ENCODE data around the gene FNBP1L. TPM values are rescaled to one million over a fixed set of nuclear protein-coding genes. Genes with fewer than 3 reads are reported as not detected.
A peak's percentile ranks its signal among the peaks of the same experiment; 100 is the strongest.
"Not testable (repeated sequence)": the region's sequence is repeated elsewhere in the genome, so short reads cannot be mapped to it uniquely, and the experiment has no call there.

Gene FNBP1L
- total RNA-seq, 8 experiments from 2014 or later = 4.8 to 189 (median 125) TPM

- ATAC-seq (replicated peaks in 6 of 8) = peak in 1 of 8 experiments; percentile 9
- WGBS, 10 experiments = 60 to 97% (median 93%) methylated on average over 1 to 19 of the region's 23 CpGs; no CpG with 5 or more reads in 3 of the 10 experiments
- H3K4me3 ChIP-seq = no peak overlapping the region
- in situ Hi-C loops (cut with MboI; ENCODE audit: low pct_unique_long_range_greater_than_20kb in 2 of 9, low sequenced_read_pairs in 9 of 9, unreplicated experiment in 9 of 9) = loop anchor here in 1 of 9 experiments (25.0 kb wide), 2 partner anchors 120 to 270 kb away; no protein-coding TSS in a partner anchor
- no peak overlapping the region for H3K27ac ChIP-seq
- H3K4me1 ChIP-seq (replicated peaks in 1 of 2) = no peaks in the 10 kb centered on the region
Observed at GRCh38 chr1:93581917-93582850, 134.3 kb downstream of the FNBP1L start.

GRCh38 chr1:93584261-93585003, 136.5 kb downstream of the FNBP1L start:
- ATAC-seq (replicated peaks in 6 of 8) = peak in 2 of 8 experiments; percentile 6 to 32
- in situ Hi-C loops (cut with MboI; ENCODE audit: low pct_unique_long_range_greater_than_20kb in 2 of 9, low sequenced_read_pairs in 9 of 9, unreplicated experiment in 9 of 9) = loop anchor here in 1 of 9 experiments (25.0 kb wide), 2 partner anchors 122 to 272 kb away; no protein-coding TSS in a partner anchor
- Histone ChIP-seq H3K4me3 (no peak overlapping the region), H3K27ac (no peak overlapping the region), H3K4me1 (replicated peaks in 1 of 2) (no peaks in the 10 kb centered on the region)
- WGBS, 10 experiments = 46 to 95% (median 82%) methylated on average over 2 to 8 of the region's 9 CpGs

GRCh38 chr1:93585059-93585966, 137.4 kb downstream of the FNBP1L start:
- no peak overlapping the region for H3K4me3 ChIP-seq
- peak in 4 of 8 experiments; percentile 7 to 71 (median 53) for ATAC-seq (replicated peaks in 6 of 8)
- no peak overlapping the region for H3K27ac ChIP-seq
- WGBS, 10 experiments = 24 to 100% (median 87%) methylated on average over 1 to 12 of the region's 13 CpGs
- H3K4me1 ChIP-seq (replicated peaks in 1 of 2) = no peaks in the 10 kb centered on the region
- in situ Hi-C loops (cut with MboI; ENCODE audit: low pct_unique_long_range_greater_than_20kb in 2 of 9, low sequenced_read_pairs in 9 of 9, unreplicated experiment in 9 of 9) = loop anchor here in 1 of 9 experiments (25.0 kb wide), 2 partner anchors 123 to 273 kb away; no protein-coding TSS in a partner anchor

GRCh38 chr1:93587354-93587753, 139.4 kb downstream of the FNBP1L start:
- WGBS, 10 experiments = 61 to 100% (median 90%) methylated on average over 2 to 5 of the region's 5 CpGs; no CpG with 5 or more reads in 3 of the 10 experiments
- in situ Hi-C loops (cut with MboI; ENCODE audit: low pct_unique_long_range_greater_than_20kb in 2 of 9, low sequenced_read_pairs in 9 of 9, unreplicated experiment in 9 of 9) = loop anchor here in 1 of 9 experiments (25.0 kb wide), 2 partner anchors 125 to 275 kb away; no protein-coding TSS in a partner anchor
- H3K4me1 ChIP-seq (replicated peaks in 1 of 2) = peaks cover 4 to 10% of the 10 kb centered on the region in 2 donors
- no peak overlapping the region for H3K27ac ChIP-seq
- H3K4me3 ChIP-seq = no peak overlapping the region
- ATAC-seq (replicated peaks in 6 of 8) = no peak

GRCh38 chr1:93588206-93588605, 140.3 kb downstream of the FNBP1L start:
- no peak for ATAC-seq (replicated peaks in 6 of 8)
- Histone ChIP-seq H3K4me3 (no peak overlapping the region), H3K4me1 (replicated peaks in 1 of 2) (peaks cover 4 to 10% of the 10 kb centered on the region in 2 donors), H3K27ac (no peak overlapping the region)
- 45 to 93% (median 84%) methylated on average over 1 to 6 of the region's 6 CpGs; no CpG with 5 or more reads in 1 of the 10 experiments for WGBS, 10 experiments
- in situ Hi-C loops (cut with MboI; ENCODE audit: low pct_unique_long_range_greater_than_20kb in 2 of 9, low sequenced_read_pairs in 9 of 9, unreplicated experiment in 9 of 9) = loop anchor here in 1 of 9 experiments (25.0 kb wide), 2 partner anchors 126 to 276 kb away; no protein-coding TSS in a partner anchor

GRCh38 chr1:93588955-93589354, 141.0 kb downstream of the FNBP1L start:
- H3K27ac ChIP-seq = no peak overlapping the region
- 89 to 100% (median 96%) methylated on average over 1 to 16 of the region's 20 CpGs; no CpG with 5 or more reads in 4 of the 10 experiments for WGBS, 10 experiments
- no peak for ATAC-seq (replicated peaks in 6 of 8)
- in situ Hi-C loops (cut with MboI; ENCODE audit: low pct_unique_long_range_greater_than_20kb in 2 of 9, low sequenced_read_pairs in 9 of 9, unreplicated experiment in 9 of 9) = loop anchor here in 1 of 9 experiments (25.0 kb wide), 2 partner anchors 127 to 277 kb away; no protein-coding TSS in a partner anchor
- no peak overlapping the region for H3K4me3 ChIP-seq
- peaks cover 7 to 11% of the 10 kb centered on the region in 2 donors for H3K4me1 ChIP-seq (replicated peaks in 1 of 2)

- H3K27ac ChIP-seq, H3K4me3 ChIP-seq: not testable (repeated sequence)
- 75 to 100% (median 83%) methylated on average over 1 to 3 of the region's 3 CpGs; no CpG with 5 or more reads in 4 of the 10 experiments for WGBS, 10 experiments
- peaks cover 30 to 31% of the 10 kb centered on the region in 2 donors for H3K4me1 ChIP-seq (replicated peaks in 1 of 2)
- ATAC-seq (replicated peaks in 6 of 8) = peak in 3 of 8 experiments; percentile 9 to 20 (median 19)
- in situ Hi-C loops (cut with MboI; ENCODE audit: low pct_unique_long_range_greater_than_20kb in 2 of 9, low sequenced_read_pairs in 9 of 9, unreplicated experiment in 9 of 9) = loop anchor here in 1 of 9 experiments (25.0 kb wide), 2 partner anchors 129 to 279 kb away; no protein-coding TSS in a partner anchor
Observed at GRCh38 chr1:93591291-93591675, 143.4 kb downstream of the FNBP1L start.

GRCh38 chr1:93591676-93592550, 144.0 kb downstream of the FNBP1L start:
- WGBS, 10 experiments = 32 to 95% (median 81%) methylated on average over 3 to 16 of the region's 17 CpGs; no CpG with 5 or more reads in 4 of the 10 experiments
- in situ Hi-C loops (cut with MboI; ENCODE audit: low pct_unique_long_range_greater_than_20kb in 2 of 9, low sequenced_read_pairs in 9 of 9, unreplicated experiment in 9 of 9) = loop anchor here in 1 of 9 experiments (25.0 kb wide), 2 partner anchors 130 to 280 kb away; no protein-coding TSS in a partner anchor

GRCh38 chr1:93592551-93592949, 144.6 kb downstream of the FNBP1L start:
- in situ Hi-C loops (cut with MboI; ENCODE audit: low pct_unique_long_range_greater_than_20kb in 2 of 9, low sequenced_read_pairs in 9 of 9, unreplicated experiment in 9 of 9) = loop anchor here in 1 of 9 experiments (25.0 kb wide), 2 partner anchors 130 to 280 kb away; no protein-coding TSS in a partner anchor
- no peak overlapping the region for H3K4me3 ChIP-seq
- no peak for ATAC-seq (replicated peaks in 6 of 8)
- peaks cover 33 to 37% of the 10 kb centered on the region in 2 donors for H3K4me1 ChIP-seq (replicated peaks in 1 of 2)
- H3K27ac ChIP-seq = no peak overlapping the region
- 95 to 100% (median 100%) methylated on average over 3 to 6 of the region's 6 CpGs; no CpG with 5 or more reads in 5 of the 10 experiments for WGBS, 10 experiments

More at GRCh38 chr1:93591676-93592550, 144.0 kb downstream of the FNBP1L start:
- Histone ChIP-seq H3K27ac (peak overlapping the region in 1 of 2 donors; percentile 8), H3K4me1 (replicated peaks in 1 of 2) (peaks cover 31 to 37% of the 10 kb centered on the region in 2 donors), H3K4me3 (no peak overlapping the region)
- ATAC-seq (replicated peaks in 6 of 8) = peak in 5 of 8 experiments; percentile 70 to 89 (median 76)

GRCh38 chr1:93593854-93594602, 146.1 kb downstream of the FNBP1L start:
- Histone ChIP-seq H3K4me1 (replicated peaks in 1 of 2) (peaks cover 39 to 45% of the 10 kb centered on the region in 2 donors), H3K27ac (no peak overlapping the region), H3K4me3 (no peak overlapping the region)
- peak in 3 of 8 experiments; percentile 34 to 75 (median 51) for ATAC-seq (replicated peaks in 6 of 8)
- WGBS, 10 experiments = 30 to 80% (median 72%) methylated on average over 1 to 12 of the region's 13 CpGs; no CpG with 5 or more reads in 1 of the 10 experiments
- in situ Hi-C loops (cut with MboI; ENCODE audit: low pct_unique_long_range_greater_than_20kb in 2 of 9, low sequenced_read_pairs in 9 of 9, unreplicated experiment in 9 of 9) = loop anchor here in 1 of 9 experiments (25.0 kb wide), 2 partner anchors 132 to 282 kb away; no protein-coding TSS in a partner anchor

Data from motor neuron (in vitro differentiated cells).